NCI-H2227 (cell line): ENCODE results near the gene ARID3C.

Experiments
- DNase-seq: peaks from one replicate; lab custom pipeline; 2025; ENCODE audit not compliant: unreplicated experiment; lab: John Stamatoyannopoulos, UW

Gene ARID3C

GRCh38 chr9:34629491-34629808 is 584 bp upstream of the ARID3C start:
- DNase-seq, result no peak

GRCh38 chr9:34627716-34628655 is 880 bp downstream of the ARID3C start:
- DNase-seq, result no peak

- DNase-seq, result no peak
These were observed 3.7 kb downstream of the ARID3C start for GRCh38 chr9:34625186-34625486.

- no peak for DNase-seq
These were observed 4.2 kb downstream of the ARID3C start for GRCh38 chr9:34624475-34625185.

- no peak for DNase-seq
These were observed 5.3 kb downstream of the ARID3C start for GRCh38 chr9:34623374-34624235.

- peak; percentile 92 for DNase-seq
These were observed 8.5 kb downstream of the ARID3C start, which contains the start of gene DCTN3 for GRCh38 chr9:34620061-34620994. Gene DCTN3 (minus strand): TSS chr9:34620495. CDS start chr9:34620464, 31 bp downstream.

GRCh38 chr9:34615132-34615531 is 13.7 kb downstream of the ARID3C start:
- DNase-seq, result no peak

GRCh38 chr9:34612788-34613390 is 16.0 kb downstream of the ARID3C start:
- DNase-seq, result peak; percentile 82

GRCh38 chr9:34611811-34612787 is 16.8 kb downstream of the ARID3C start, which contains the start of gene RPP25L:
Gene RPP25L (minus strand): TSS chr9:34612097. CDS start chr9:34611296, 801 bp downstream.
- peak; percentile 92 for DNase-seq

GRCh38 chr9:34611251-34611810 is 17.5 kb downstream of the ARID3C start:
- DNase-seq, result no peak

GRCh38 chr9:34610434-34611206 is 18.2 kb downstream of the ARID3C start:
- no peak for DNase-seq

GRCh38 chr9:34607331-34607730 is 21.5 kb downstream of the ARID3C start:
- DNase-seq, result no peak

GRCh38 chr9:34606905-34607304 is 22.0 kb downstream of the ARID3C start:
- no peak for DNase-seq

- no peak for DNase-seq
These were observed 22.7 kb downstream of the ARID3C start for GRCh38 chr9:34606190-34606589.

GRCh38 chr9:34603610-34604231 is 25.1 kb downstream of the ARID3C start:
- peak; percentile 87 for DNase-seq

- DNase-seq, result no peak
These were observed 26.8 kb downstream of the ARID3C start for GRCh38 chr9:34601937-34602573.

GRCh38 chr9:34600908-34601307 is 28.0 kb downstream of the ARID3C start:
- DNase-seq, result no peak
